ENCODE measurements around the gene ARHGAP5.
A peak's percentile ranks its signal among the peaks of the same experiment; 100 is the strongest.

ARHGAP5 gene

DNA sequence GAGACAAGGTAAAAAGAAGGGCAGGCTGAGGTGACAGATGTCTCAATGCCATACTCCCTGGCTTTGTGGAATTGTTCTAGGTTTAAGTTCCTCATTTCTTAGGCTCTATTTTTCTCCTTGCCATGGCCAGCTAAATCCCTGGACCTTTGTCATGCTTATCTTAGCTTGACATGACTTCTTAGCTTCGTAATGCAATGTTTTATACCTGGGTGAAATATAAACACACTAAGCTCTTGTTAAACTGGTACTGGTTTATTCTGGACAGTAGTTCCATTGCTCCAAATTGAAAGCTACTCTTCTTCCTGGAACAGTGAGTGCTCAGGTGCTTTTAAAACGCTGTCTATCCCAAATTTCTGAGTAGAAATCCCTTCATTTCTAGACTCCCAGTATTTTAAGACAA is 17.4 kb upstream of the ARHGAP5 start:
- no peak for DNase-seq (ENCODE audit: low spot score)
- in situ Hi-C loops (cut with MboI; ENCODE audit: low pct_unique_long_range_greater_than_20kb, low sequenced_read_pairs, unreplicated experiment) = no loop called here
- TF ChIP-seq CTCF (IDR thresholded peaks at IDR 0.05; ENCODE audit: extremely low read depth, insufficient read depth, missing control alignments) = no peak

DNA sequence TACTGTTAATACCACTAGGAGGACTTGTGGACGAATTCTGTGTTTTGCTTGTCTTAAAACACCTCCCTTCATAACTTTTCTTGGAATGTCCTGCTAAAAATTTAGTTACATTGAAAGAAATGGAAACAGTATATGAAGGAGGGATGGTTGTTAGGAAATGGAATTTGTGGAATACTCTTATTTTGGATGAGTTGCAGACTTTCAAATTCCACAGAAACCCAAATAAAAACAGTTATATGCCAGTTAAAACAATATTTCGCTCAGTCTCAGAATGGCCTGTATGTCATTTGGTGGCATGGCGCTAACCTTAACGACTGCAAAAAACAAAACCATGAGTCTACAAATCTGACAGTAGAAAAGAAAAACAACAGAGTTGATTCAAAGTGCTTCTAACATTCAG is 12.2 kb upstream of the ARHGAP5 start:
- in situ Hi-C loops (cut with MboI; ENCODE audit: low pct_unique_long_range_greater_than_20kb, low sequenced_read_pairs, unreplicated experiment) = loop anchor here (5.0 kb wide), 1 partner anchor 192 kb away; no protein-coding TSS in a partner anchor
- DNase-seq (ENCODE audit: low spot score) = no peak
- TF ChIP-seq CTCF (IDR thresholded peaks at IDR 0.05; ENCODE audit: extremely low read depth, insufficient read depth, missing control alignments) = no peak

DNA sequence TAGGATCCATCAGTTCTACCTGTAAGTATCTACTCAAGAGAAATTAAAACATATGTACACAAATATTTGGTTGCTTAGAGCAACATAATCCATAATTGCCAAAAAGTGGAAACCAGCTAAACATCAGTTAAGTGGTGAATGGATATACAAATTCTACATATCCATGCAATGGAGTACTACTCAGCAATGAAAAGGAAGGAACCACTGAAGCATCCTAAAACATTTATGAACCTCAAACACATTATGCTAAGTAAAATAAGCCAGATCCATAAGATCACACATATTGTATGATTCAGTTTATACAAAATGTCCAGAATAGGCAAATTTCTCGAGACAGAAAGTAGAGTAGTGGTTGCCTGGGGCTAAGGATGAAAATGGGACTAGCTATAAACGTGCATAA is 8.4 kb upstream of the ARHGAP5 start:
- no peak for TF ChIP-seq CTCF (IDR thresholded peaks at IDR 0.05; ENCODE audit: extremely low read depth, insufficient read depth, missing control alignments)
- in situ Hi-C loops (cut with MboI; ENCODE audit: low pct_unique_long_range_greater_than_20kb, low sequenced_read_pairs, unreplicated experiment) = loop anchor here (5.0 kb wide), 1 partner anchor 189 kb away; no protein-coding TSS in a partner anchor
- no peak for DNase-seq (ENCODE audit: low spot score)

DNA sequence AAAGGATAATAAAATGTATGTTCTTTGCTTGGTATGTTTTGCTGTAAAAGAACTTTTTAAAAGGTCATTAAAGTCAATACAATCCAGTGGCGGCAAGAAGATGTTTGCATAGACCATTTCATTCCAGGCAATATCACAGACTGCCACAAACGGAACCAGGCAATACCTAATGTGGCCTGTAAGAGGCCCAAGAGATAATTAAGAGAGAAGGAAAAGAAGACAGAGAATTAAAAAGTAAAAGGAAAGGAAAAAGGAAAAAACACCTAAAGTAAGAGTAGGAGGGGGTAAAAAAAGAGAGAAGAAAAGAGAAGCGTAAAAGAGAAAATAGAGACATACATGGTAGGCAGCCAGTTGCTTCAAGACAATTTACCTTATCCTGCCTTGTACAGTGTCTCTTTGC is 6.8 kb upstream of the ARHGAP5 start:
- in situ Hi-C loops (cut with MboI; ENCODE audit: low pct_unique_long_range_greater_than_20kb, low sequenced_read_pairs, unreplicated experiment) = no loop called here
- no peak for DNase-seq (ENCODE audit: low spot score)
- TF ChIP-seq CTCF (IDR thresholded peaks at IDR 0.05; ENCODE audit: extremely low read depth, insufficient read depth, missing control alignments) = no peak

- TF ChIP-seq CTCF (IDR thresholded peaks at IDR 0.05; ENCODE audit: extremely low read depth, insufficient read depth, missing control alignments) = no peak
- in situ Hi-C loops (cut with MboI; ENCODE audit: low pct_unique_long_range_greater_than_20kb, low sequenced_read_pairs, unreplicated experiment) = no loop called here
- no peak for DNase-seq (ENCODE audit: low spot score)
Measured at GRCh38 chr14:32072676-32073075, 4.4 kb upstream of the ARHGAP5 start.

- in situ Hi-C loops (cut with MboI; ENCODE audit: low pct_unique_long_range_greater_than_20kb, low sequenced_read_pairs, unreplicated experiment) = no loop called here
Measured at GRCh38 chr14:32073537-32074189, 3.4 kb upstream of the ARHGAP5 start.

More at GRCh38 chr14:32073537-32074189, 3.4 kb upstream of the ARHGAP5 start:
- DNase-seq (ENCODE audit: low spot score) = peak; percentile 74
- peak; percentile 68 for TF ChIP-seq CTCF (IDR thresholded peaks at IDR 0.05; ENCODE audit: extremely low read depth, insufficient read depth, missing control alignments)
